ENCODE measurements around the gene TBCA.

GRCh38 chr5:77725616-77726015, 50.5 kb downstream of the TBCA start:
- TF ChIP-seq CTCF (IDR thresholded peaks at IDR 0.05) (no peak), POLR2A (IDR thresholded peaks at IDR 0.05) (no peak)

All from heart left ventricle (tissue), 13 donors.